Colon (tissue), 2 donors: ENCODE measurements around the gene PPARG.

Source experiments
- FAIRE-seq: peaks from 2 replicates; lab custom pipeline; 2012; peaks lifted over from hg19 to GRCh38; lab: Jason Lieb, UNC
- donor health status: control.
- donor health status: control.

The PPARG gene

DNA sequence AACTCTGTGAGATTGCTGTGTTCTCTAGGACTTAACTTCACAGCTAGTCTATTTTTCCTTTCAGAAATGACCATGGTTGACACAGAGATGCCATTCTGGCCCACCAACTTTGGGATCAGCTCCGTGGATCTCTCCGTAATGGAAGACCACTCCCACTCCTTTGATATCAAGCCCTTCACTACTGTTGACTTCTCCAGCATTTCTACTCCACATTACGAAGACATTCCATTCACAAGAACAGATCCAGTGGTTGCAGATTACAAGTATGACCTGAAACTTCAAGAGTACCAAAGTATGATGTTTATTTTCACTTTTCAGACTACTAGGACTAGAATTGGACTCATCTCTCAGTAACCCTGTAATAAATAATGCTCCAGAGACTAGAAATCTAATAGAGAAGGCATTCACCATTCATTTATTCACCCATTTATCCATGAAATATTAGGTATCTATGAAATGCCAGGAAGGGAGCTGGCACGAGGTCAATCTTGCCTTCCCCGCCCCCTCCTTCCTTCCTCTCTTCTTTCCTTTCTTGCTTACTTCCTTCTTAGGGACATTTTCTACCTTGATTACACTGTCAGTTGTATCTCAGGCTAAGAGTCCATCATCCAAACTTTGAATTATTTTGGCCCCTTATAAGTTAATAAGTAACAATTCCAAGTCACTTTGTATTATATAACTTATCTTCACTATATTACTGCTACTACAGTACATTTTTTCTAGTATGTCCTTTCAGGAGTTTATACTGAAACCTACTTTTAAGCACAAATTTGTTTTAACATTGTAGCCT, 91.0 kb downstream of the PPARG start:
- FAIRE-seq = no peak

GRCh38 chr3:12380461-12380860, 91.6 kb downstream of the PPARG start:
- no peak for FAIRE-seq

GRCh38 chr3:12381199-12381598, 92.3 kb downstream of the PPARG start:
- no peak for FAIRE-seq

DNA sequence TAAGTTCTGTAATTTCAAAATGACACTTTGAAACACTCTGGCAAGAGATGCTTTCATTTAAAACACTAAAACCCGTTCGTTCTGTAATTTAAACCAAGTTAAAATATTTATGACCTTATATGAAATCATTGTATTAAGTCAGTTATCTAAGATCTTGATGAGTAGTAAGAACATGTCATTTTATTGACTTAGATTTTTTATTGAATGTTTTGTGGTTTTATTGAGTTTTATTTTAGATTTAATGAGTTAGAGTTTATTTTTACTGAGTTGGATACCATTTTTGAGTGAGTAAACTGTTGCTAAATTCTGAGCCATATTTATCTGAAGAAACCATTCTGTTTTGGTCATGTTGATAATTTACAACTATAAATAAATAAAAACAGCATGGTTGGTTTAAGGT, 94.3 kb downstream of the PPARG start:
- FAIRE-seq = peak; percentile 57

GRCh38 chr3:12384451-12385233, 95.8 kb downstream of the PPARG start:
- no peak for FAIRE-seq

DNA sequence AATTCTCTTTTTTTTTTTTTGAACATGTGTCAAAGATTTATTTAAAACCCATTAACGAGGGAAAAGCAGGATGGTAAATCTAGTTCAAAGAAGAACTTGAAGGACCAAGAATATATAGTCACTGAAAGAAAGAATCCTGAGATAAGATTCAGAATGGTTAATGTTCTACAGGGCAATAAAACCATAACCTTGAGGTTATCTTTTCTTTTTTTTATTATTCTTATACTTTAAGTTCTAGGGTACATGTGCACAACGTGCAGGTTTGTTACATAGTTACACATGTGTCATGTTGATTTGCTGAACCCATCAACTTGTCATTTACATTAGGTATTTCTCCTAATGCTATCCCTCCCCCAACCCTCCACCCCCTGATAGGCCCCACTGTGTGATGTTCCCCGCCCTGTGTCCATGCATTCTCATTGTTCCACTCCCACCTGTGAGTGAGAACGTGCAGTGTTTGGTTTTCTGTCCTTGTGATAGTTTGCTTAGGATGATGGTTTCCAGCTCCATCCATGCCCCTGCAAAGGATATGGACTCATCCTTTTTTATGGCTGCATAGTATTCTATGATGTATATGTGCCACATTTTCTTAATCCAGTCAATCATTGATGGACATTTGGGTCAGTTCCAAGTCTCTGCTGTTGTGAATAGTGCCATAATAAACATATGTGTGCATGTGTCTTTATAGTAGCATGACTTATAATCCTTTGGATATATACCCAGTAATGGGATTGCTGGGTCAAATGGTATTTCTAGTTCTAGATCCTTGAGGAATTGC, 97.8 kb downstream of the PPARG start:
- peak; percentile 89 for FAIRE-seq

- FAIRE-seq = no peak
Observed at GRCh38 chr3:12388185-12388584, 99.3 kb downstream of the PPARG start.

GRCh38 chr3:12392101-12392878, 103.4 kb downstream of the PPARG start:
- peak; percentile 24 for FAIRE-seq

GRCh38 chr3:12393894-12394293, 105.0 kb downstream of the PPARG start:
- FAIRE-seq = peak; percentile 85

DNA sequence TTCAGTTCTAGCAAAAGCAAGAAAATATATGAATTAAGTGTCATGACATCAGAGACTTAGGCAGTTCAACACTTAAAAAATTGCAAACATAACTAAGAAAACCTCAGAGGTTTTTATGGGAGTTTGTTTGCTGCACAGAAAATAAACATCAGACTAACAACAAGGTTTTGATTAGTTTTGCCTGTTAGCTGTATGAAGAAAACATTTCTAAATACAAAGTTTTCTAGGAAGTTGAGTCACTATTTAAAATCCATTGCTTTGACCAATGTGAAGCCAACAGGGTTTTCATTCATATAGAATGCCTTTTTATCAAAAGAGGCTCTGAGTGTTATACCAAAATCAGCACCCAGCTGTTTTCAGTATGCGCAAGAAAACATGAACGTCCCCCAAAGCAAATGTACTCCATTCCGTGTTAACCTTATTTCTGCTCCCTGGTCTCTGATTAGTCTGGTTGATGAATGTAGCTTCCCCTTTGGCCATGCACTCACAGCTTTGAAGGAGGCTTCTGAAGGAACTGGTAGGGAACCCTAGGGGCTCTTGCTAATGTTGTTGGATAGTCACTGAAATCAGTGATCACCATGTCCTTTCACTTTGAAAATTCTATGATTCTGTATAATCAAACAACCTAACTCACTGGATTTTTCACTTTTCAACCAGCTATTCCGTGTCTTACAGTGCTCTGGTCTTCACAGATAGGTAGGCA, 105.8 kb downstream of the PPARG start:
- no peak for FAIRE-seq

DNA sequence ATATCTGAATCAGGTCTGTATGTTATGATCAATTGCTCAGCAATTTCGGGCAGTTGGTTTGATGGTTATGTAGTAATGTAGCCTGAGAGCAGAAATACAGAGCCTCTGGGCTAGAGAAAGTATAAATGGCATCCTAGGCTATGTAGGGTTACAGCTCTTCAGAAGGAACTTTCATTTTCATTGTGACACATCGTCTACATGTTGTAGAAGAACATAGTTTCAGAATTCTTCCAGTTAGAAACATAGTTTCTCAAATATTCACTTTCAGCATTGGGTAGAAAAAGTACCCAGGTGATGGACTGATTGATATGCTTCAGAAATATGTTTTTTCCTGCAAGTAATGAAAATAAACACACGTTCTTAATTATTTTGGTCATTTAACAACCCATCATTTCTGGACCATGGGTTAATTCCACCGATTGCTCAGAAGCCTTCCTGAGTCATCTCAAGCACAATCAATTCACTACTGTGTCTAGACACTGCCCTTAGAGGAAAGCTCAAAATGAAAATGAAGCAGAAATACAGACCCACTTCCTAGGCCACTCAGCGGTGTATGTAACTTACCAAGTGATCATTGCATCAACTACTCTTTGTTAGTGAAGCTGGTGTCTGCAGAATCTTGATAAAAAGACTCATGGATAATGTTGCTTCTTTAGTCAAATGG, 106.6 kb downstream of the PPARG start:
- no peak for FAIRE-seq

DNA sequence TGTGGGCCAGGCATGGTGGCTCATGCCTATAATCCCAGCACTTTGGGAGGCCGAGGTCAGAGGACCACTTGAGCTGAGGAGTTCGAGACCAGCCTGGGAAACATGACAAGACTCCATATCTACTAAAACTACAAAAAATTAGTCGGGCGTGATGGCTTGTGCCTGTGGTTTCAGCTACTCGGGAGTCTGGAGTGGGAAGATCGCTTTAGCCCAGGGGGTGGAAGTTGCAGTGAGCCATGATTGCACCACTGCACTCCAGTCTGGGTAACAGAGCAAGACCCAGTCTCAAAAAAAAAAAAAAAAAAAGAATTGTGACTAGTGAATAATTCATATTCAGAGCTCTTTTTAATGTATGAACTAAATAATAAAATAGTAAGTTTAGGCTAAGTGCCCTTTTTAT, 107.6 kb downstream of the PPARG start:
- FAIRE-seq = no peak

DNA sequence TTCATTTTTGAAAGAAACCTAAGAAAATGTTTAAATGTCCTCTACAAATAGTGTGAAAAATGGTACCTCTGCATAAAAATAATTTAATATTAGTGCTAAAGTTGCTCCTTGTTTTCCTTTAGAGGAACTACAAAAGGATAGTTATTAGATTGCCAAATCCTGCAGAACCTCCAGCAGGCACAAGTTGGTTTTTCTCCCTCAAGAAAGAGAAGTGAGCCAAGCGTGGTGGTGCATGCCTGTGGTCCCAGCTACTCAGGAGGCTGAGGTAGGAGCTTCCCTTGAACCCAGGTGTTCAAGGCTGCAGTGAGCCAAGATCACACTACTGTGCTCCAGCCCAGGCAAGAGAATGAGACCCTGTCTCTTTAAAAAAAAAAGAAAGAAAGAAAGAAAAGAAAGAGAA, 110.4 kb downstream of the PPARG start:
- FAIRE-seq = no peak

DNA sequence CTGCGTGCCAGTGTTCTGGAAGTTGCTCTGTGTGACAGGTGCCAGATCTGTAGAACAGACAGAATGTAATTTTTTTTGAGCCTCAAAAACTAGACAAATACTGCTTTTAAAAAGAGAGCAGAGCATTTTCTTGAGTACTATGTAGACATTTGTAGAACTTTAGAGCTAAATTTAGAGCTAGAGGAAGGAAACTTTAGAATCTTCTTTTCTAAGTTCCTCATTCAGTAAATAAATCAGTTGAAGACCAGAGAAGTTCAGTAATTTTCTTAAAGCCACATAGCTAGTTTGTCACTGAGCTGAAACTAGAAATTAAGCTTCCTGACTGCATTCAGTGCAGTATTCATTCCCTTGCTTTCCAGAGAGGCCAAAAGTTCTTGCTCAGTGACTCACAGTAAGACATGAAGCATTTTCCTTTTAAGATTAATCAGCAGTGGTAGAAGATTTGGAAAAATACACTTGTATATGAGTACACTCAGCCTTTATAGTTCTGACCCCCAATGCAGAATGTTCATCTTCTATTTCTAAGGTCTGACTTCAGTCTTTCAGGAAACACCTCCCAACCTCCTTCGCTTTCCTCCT, 111.8 kb downstream of the PPARG start:
- no peak for FAIRE-seq

- no peak for FAIRE-seq
Observed at GRCh38 chr3:12401208-12401607, 112.3 kb downstream of the PPARG start.

DNA sequence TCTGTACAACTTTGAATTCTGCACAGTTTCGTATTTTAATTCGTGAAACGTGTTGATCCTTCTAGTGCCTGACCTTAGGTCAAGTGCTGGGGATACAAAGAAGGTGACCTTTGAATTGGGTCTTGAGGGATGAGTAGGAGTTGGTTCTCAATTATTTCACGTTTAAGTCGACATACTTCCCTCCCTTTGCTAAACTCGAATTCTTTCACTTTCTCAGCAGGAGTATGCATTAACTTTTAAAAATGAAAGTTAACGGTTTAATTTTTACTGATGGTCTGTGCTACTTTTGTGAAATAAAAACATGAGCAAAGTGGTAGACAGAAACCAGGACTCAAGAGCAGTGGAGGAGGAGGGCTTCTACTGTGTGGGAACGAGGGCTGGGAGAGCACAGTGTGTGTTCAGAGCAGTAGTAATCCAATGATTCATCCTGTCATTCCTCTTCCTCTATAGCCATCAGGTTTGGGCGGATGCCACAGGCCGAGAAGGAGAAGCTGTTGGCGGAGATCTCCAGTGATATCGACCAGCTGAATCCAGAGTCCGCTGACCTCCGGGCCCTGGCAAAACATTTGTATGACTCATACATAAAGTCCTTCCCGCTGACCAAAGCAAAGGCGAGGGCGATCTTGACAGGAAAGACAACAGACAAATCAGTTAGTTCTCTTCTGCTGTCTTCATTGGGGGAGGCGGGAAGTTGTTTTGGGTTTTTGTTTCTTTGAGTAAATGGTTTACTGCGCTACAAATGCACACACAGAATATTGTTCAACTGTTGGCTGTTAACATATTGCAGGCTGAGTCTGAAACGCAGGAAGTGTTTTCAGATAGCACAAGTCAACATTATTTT, 116.8 kb downstream of the PPARG start:
- no peak for FAIRE-seq

GRCh38 chr3:12408984-12409683, 120.3 kb downstream of the PPARG start:
- FAIRE-seq = no peak

DNA sequence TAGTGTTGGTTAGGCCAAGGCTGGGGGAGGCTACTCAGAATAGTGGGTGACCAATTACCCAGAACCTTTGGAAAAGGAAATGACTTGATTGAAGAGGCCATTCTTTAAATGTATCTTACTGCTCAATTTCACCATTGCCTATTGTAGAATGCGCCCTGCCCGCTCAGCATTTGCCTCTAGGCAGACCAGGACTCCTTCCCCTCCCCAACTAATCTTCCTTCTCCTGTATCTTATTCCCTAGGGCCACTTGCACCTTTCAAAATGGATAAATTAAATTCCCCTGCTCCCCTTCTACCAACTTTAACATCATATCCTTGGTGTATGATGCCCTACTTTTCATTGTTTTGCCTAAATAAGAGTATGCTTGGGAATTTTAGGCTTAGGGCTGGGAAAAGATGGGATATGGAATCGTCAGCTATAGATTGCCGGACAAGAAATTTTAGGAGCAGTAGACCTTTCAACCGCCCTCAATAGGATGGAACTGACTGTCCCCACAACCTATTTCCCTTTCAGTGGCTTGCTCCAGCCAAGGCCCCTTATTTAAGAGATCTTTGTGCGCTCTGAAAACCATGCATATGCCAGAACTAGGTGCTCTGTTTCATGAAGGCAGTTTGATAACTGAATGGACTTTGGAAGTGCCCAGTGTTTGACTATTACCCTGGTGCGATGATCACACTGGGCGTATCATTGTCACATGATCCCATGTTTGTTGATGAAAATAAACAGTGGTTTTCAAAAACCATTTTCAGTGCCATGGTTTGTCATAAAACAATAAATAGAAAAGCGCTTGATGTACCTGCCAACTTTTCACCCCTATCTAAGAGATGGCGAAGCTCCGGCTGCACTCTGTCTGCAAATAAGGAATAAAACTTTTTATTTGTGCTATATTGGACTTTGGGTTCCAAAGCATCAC, 121.1 kb downstream of the PPARG start:
- FAIRE-seq = peak; percentile 76
